RWPE2 (cell line): Measurements from ENCODE around the gene EDA2R.
A peak's percentile ranks its signal among the peaks of the same experiment; 100 is the strongest.

Source experiments
- ATAC-seq: fragments of 200-7000 bp; cut with Tn5 transposase; 3 replicates; pipeline ENCODE4 v1.9.1; 2021; ENCODE audit warnings: low read depth
- DNase-seq: peaks from one replicate; pipeline ENCODE4 v3.0.0-alpha.2; 2020; ENCODE audit warnings: low spot score
- H3K27ac ChIP-seq: fragments of 450-650 bp; 2 replicates; pipeline ENCODE4 v1.5.1; 2017; ENCODE audit warnings: mild to moderate bottlenecking; ENCODE audit not compliant: poor library complexity, severe bottlenecking
- H3K27me3 ChIP-seq: fragments of 250-450 bp; sonication (Bioruptor Pico); 2 replicates; pipeline ENCODE4 v1.5.1; 2021; ENCODE audit warnings: mild to moderate bottlenecking, moderate library complexity; ENCODE audit not compliant: insufficient read depth, poor library complexity, severe bottlenecking
- H3K36me3 ChIP-seq: fragments of 250-450 bp; sonication (Bioruptor Pico); 2 replicates; pipeline ENCODE4 v1.5.1; 2020; ENCODE audit warnings: low read depth, mild to moderate bottlenecking, moderate library complexity
- H3K4me1 ChIP-seq: fragments of 250-450 bp; sonication (Bioruptor Pico); 2 replicates; pipeline ENCODE4 v1.5.1; 2021; ENCODE audit warnings: mild to moderate bottlenecking, moderate library complexity; ENCODE audit not compliant: insufficient read depth, poor library complexity, severe bottlenecking
- H3K4me3 ChIP-seq: fragments of 250-450 bp; sonication (Bioruptor Pico); 2 replicates; pipeline ENCODE4 v1.5.1; 2021; ENCODE audit warnings: mild to moderate bottlenecking, moderate library complexity; ENCODE audit not compliant: severe bottlenecking
- H3K9me3 ChIP-seq: fragments of 250-450 bp; sonication (Bioruptor Pico); 2 replicates; pipeline ENCODE4 v1.5.1; 2021; ENCODE audit warnings: mild to moderate bottlenecking, moderate library complexity; ENCODE audit not compliant: severe bottlenecking
- CTCF ChIP-seq: fragments of 450-650 bp; IDR thresholded peaks from one replicate; pipeline ENCODE4 v1.5.1; 2017; ENCODE audit warnings: mild to moderate bottlenecking, moderate library complexity; ENCODE audit not compliant: poor library complexity, severe bottlenecking

Gene EDA2R

GRCh38 chrX:66638591-66639500, at the start of gene EDA2R:
EDA2R (minus strand) TSS chrX:66639078; CDS start chrX:66616020, 23,058 bp downstream.
- ATAC-seq: peak; percentile 89
- H3K9me3 ChIP-seq: no peaks in the 10 kb centered on the region
- DNase-seq: peak; percentile 62
- peaks cover 33% of the 10 kb centered on the region for H3K4me1 ChIP-seq
- peak within 1 kb of the TSS; percentile 40 for H3K4me3 ChIP-seq
- no peaks in the 10 kb centered on the region for H3K27me3 ChIP-seq
- peak within 1 kb of the TSS; percentile 77 for H3K27ac ChIP-seq
- no peaks in the 10 kb centered on the region for H3K36me3 ChIP-seq
- no peak for TF ChIP-seq CTCF

GRCh38 chrX:66684196-66684595, 45.3 kb upstream of the EDA2R start:
- Histone ChIP-seq H3K4me3 (no peak overlapping the region), H3K9me3 (no peaks in the 10 kb centered on the region), H3K27ac (no peak overlapping the region), H3K27me3 (no peaks in the 10 kb centered on the region), H3K4me1 (no peaks in the 10 kb centered on the region), H3K36me3 (no peaks in the 10 kb centered on the region)
- ATAC-seq: no peak
- no peak for DNase-seq
- TF ChIP-seq CTCF: no peak

- H3K27ac ChIP-seq: no peak overlapping the region
- H3K4me3 ChIP-seq: no peak overlapping the region
- H3K36me3 ChIP-seq: no peaks in the 10 kb centered on the region
- peaks cover 19% of the 10 kb centered on the region for H3K4me1 ChIP-seq
- no peak for TF ChIP-seq CTCF
- DNase-seq: no peak
- no peaks in the 10 kb centered on the region for H3K27me3 ChIP-seq
- no peaks in the 10 kb centered on the region for H3K9me3 ChIP-seq
- 0 out of 3 replicates have a peak, but pooled peaks have one; percentile 20 for ATAC-seq
Observed at GRCh38 chrX:66680451-66680850, 41.6 kb upstream of the EDA2R start.

- H3K9me3 ChIP-seq: no peaks in the 10 kb centered on the region
- no peaks in the 10 kb centered on the region for H3K27me3 ChIP-seq
- TF ChIP-seq CTCF: no peak
- no peaks in the 10 kb centered on the region for H3K36me3 ChIP-seq
- H3K4me1 ChIP-seq: peaks cover 19% of the 10 kb centered on the region
- ATAC-seq (no peak), DNase-seq (no peak)
- H3K27ac ChIP-seq: peak overlapping the region; percentile 86
- H3K4me3 ChIP-seq: no peak overlapping the region
Observed at GRCh38 chrX:66677430-66677829, 38.6 kb upstream of the EDA2R start.

- H3K27ac ChIP-seq: peak overlapping the region; percentile 86
- ATAC-seq (peak; percentile 87), DNase-seq (no peak)
- H3K36me3 ChIP-seq: no peaks in the 10 kb centered on the region
- no peaks in the 10 kb centered on the region for H3K9me3 ChIP-seq
- TF ChIP-seq CTCF: no peak
- H3K4me3 ChIP-seq: no peak overlapping the region
- H3K4me1 ChIP-seq: peaks cover 19% of the 10 kb centered on the region
- H3K27me3 ChIP-seq: no peaks in the 10 kb centered on the region
Observed at GRCh38 chrX:66676990-66677389, 38.1 kb upstream of the EDA2R start.
